Heart left ventricle (tissue), 13 donors: Measurements from ENCODE around the gene CYP46A1.

ENCODE experiments used
- POLR2A ChIP-seq, 2 donors: fragments of 450-650 bp; IDR thresholded peaks; one replicate each; pipeline ENCODE4 v1.6.1; 2017; ENCODE audit warnings: antibody characterized with exemption in 2 of 2, mild to moderate bottlenecking in 2 of 2, moderate library complexity in 2 of 2
- TF ChIP-seq, protein P1 (sequence below), 12 donors: fragments of 200-600 bp; sonication (generic) in 4 of 12; IDR thresholded peaks; one replicate each; pipeline versions ENCODE4 v1.5.0 to v1.8.0; 2018 to 2022; ENCODE audit warnings: antibody characterized with exemption in 12 of 12, mild to moderate bottlenecking in 5 of 12
- donor health status: ischemic (EF 13 %, LVEDD 7.1; RV severe dilation, severe dysfunction).
- donor health status: DM: no; HTN: yes; CAD: no.
- donor health status: DM: no; HTN: no; CAD: no.
- donor health status: ischemic (EF 25% LVEDD 6.9; RV normal size, moderate dysfunction).
- donor health status: ischemic (EF 25% LVEDD 5.7; RV mildly dilated, moderate dysfunction).
- donor health status: ischemic (EF 35%, LVEDD 5.7; RV mildly dilated, moderate dysfunction).
- donor health status: nonischemic (EF 11% LVEDD 7.7; RV severe dilation, severe dysfunction).
- donor health status: DM: yes; HTN: yes; CAD: no.
- donor health status: PGD.
- donor health status: ischemic (EF 29% LVEDD 5.4; RV normal size, mild dysfunction).
- donor health status: nonischemic (EF 23%, LVEDD 6.1; RV moderate dilation, normal function).

DNA sequence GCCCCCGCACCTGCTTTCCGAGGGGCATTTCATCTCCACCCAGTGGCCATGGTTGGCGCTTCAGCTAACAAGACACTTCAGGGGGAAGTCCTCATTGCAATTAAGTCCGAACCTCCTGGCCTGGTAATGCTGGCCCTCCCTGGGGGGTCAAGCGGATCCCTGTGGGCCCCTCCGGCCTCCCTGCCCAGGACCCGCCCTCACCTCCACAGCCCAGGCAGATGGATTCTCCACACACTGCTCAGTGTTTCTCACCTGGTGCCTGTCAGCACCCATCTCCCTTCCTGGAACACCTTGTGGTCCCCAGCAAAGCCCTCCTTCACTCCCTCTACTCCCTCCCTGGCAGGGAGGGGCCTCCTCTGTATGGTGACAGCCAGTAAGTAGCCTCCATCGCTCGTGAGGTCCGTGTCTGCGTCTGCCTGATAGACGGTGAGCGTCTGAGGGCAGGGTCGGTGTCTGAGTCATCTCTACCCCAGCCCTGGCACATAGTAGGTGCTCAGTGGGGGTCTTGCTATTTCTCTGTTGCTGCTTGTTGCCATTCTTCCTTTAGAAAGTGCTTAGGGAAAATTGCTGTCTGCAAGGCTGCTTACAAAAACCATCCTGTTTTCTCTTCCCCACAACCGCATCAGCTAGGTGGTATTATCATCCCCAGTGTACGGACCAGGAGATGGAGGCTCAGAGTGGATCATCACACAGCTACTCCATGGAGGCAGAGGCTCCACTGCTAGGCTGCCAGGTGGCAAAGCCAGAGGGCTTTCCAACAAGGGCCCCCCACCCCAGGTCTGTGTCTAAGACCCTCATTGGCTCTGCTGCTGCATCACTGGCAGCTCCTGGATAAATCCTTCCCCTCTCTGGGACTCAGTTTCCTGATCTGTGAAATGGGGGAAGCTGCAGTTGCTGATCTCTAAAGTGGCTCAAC is 69.4 kb downstream of the CYP46A1 start:
- no peak for TF ChIP-seq POLR2A (IDR thresholded peaks at IDR 0.05)
- TF ChIP-seq, protein P1, sequence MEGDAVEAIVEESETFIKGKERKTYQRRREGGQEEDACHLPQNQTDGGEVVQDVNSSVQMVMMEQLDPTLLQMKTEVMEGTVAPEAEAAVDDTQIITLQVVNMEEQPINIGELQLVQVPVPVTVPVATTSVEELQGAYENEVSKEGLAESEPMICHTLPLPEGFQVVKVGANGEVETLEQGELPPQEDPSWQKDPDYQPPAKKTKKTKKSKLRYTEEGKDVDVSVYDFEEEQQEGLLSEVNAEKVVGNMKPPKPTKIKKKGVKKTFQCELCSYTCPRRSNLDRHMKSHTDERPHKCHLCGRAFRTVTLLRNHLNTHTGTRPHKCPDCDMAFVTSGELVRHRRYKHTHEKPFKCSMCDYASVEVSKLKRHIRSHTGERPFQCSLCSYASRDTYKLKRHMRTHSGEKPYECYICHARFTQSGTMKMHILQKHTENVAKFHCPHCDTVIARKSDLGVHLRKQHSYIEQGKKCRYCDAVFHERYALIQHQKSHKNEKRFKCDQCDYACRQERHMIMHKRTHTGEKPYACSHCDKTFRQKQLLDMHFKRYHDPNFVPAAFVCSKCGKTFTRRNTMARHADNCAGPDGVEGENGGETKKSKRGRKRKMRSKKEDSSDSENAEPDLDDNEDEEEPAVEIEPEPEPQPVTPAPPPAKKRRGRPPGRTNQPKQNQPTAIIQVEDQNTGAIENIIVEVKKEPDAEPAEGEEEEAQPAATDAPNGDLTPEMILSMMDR (IDR thresholded peaks at IDR 0.05) = no peak
